HFF-Myc (cell line): ENCODE measurements around the gene SART3.

Experiments
- DNase-seq: peaks from one replicate; pipeline ENCODE4 v3.0.0-alpha.2; 2011; ENCODE audit warnings: low read depth; ENCODE audit errors: extremely low read depth
- H3K4me3 ChIP-seq: replicated peaks from 2 replicates; pipeline ENCODE4 v1.5.1; 2011; ENCODE audit warnings: low read depth, mild to moderate bottlenecking, control low read depth, low read length
- TF ChIP-seq, protein P1 (sequence below): IDR thresholded peaks from 2 replicates; pipeline ENCODE4 v1.5.1; 2012; ENCODE audit warnings: mild to moderate bottlenecking, low read depth, low read length, control low read depth; ENCODE audit errors: missing control alignments

Gene SART3

DNA sequence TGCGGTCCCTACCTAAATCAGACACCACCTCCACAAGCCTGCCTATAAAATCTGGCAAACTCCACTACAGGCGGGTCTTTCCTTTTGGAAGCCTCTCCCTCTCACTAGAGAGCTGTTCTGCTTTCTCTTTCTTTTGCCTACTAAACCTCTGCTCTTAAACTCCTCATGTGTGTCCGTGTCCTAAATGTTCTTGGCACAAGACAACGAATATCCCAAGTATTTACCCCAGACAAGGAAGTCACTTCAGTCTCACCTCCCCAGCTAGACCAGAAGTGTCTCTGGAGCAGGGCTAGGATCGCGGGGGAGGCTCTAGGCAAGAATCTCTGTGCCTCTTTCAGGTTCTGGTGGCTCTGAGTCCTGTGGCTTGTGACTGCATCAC lies 83.1 kb downstream of the SART3 start:
- DNase-seq = no peak
- no peak overlapping the region for H3K4me3 ChIP-seq
- TF ChIP-seq, protein P1, sequence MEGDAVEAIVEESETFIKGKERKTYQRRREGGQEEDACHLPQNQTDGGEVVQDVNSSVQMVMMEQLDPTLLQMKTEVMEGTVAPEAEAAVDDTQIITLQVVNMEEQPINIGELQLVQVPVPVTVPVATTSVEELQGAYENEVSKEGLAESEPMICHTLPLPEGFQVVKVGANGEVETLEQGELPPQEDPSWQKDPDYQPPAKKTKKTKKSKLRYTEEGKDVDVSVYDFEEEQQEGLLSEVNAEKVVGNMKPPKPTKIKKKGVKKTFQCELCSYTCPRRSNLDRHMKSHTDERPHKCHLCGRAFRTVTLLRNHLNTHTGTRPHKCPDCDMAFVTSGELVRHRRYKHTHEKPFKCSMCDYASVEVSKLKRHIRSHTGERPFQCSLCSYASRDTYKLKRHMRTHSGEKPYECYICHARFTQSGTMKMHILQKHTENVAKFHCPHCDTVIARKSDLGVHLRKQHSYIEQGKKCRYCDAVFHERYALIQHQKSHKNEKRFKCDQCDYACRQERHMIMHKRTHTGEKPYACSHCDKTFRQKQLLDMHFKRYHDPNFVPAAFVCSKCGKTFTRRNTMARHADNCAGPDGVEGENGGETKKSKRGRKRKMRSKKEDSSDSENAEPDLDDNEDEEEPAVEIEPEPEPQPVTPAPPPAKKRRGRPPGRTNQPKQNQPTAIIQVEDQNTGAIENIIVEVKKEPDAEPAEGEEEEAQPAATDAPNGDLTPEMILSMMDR = no peak

DNA sequence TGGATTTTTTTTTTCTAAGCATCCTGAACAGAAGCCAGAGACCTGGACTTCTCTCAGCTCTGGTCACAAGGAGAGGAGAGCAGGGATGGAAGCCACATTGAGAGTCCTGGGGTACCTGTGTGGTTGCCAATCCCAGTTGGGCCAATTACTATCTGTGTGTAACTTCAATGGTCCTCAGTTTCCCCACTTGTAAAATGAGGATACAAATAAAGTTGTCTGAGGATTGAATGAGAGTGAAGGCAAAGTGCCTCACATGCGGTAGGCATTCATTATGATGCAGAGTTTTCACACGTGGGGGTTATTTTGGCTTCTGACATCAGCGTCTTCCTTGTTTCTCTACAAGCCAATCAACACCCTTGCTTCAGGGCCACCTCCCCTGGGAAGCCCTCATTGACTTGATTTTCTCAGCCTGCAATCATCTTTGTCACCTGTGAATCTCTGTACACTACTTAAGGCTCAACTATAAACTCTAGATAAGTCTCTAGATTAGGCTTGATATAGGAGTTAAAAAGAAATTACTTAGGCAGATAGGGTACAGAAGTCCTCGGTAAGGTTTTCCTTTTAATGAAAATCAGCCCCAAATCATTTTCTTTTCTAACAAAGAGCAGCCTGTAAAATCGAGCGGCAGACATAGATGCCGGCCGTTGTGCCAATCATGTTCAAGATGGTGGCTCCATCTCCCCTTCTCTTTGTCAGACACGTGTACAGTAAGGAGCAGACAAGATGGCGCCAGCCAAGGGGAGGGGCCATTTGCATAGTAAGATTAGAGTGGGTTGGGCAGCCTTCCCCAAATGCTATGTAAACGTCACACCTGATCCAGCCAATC lies 83.7 kb downstream of the SART3 start:
- no peak for DNase-seq
- TF ChIP-seq, protein P1 = no peak
- H3K4me3 ChIP-seq = no peak overlapping the region

DNA sequence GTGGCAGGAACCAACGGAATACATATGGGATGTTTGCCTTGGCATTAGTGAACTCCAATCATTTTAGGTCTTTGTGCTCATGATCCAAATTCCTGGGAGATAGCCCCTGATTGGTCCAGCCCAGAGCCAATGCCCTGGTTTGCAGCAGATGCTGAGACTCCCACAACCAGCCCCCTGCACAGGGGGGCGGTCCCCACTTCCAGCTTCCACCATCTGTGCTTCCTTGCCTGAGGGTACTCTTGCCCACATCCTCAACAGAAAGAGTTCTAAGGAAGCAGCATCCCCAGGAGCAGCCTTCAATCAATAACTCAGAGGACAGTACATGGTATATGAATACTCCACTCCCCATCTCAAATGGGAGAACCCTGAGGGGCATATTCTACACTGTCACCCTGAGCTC lies 85.6 kb downstream of the SART3 start:
- DNase-seq = no peak

DNA sequence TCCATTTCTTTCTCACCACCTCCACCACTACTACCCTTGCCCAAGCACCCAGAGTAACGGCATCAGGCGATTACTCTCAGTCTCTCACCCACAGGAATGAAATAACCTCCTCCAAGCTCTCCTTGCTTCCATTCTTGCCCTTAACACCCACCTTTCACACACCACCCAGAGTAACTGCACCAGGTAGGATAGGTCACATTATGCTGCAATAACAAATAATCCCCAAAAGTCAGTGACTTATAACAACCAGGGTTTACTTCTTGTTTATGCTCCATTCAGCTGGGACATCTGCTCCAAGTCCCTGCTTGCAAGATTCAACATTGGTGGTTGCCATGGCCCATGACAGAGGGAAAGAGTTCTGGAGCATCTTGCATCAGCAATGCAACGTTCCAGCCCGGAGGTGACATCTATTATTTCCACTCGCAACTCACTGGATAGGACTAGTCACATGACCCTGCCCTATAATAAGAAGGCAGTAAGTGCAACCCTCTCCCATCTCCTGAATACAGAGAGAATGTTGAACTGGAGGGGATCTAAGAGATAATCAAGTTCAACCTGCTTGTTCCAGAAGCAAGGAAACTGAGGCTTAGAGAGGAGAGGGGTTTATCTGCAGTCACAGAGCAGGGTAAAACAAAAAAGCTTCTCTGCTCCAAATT lies 87.4 kb downstream of the SART3 start:
- no peak for DNase-seq
- TF ChIP-seq, protein P1 = no peak
- no peak overlapping the region for H3K4me3 ChIP-seq

More for the DNA sequence above, 85.6 kb downstream of the SART3 start:
- no peak overlapping the region for H3K4me3 ChIP-seq
- TF ChIP-seq, protein P1 = no peak
